KOPT-K1 (cell line): ENCODE measurements around the gene OAT.
"Not testable (repeated sequence)": the region's sequence is repeated elsewhere in the genome, so short reads cannot be mapped to it uniquely, and the experiment has no call there.

ENCODE experiments used
- H3K27ac ChIP-seq: fragments of 200-600 bp; sonication (generic); 2 replicates; pipeline ENCODE4 v1.5.1; 2016; ENCODE audit warnings: antibody characterized with exemption, mild to moderate bottlenecking, low read depth, low read length; ENCODE audit not compliant: poor library complexity, severe bottlenecking
- H3K36me3 ChIP-seq: fragments of 200-600 bp; sonication (generic); 2 replicates; pipeline ENCODE4 v1.5.1; 2017; ENCODE audit warnings: antibody characterized with exemption, mild to moderate bottlenecking, low read length, moderate library complexity; ENCODE audit not compliant: insufficient read depth
- H3K9me3 ChIP-seq: fragments of 200-600 bp; sonication (generic); 2 replicates; pipeline ENCODE4 v1.5.1; 2017; ENCODE audit warnings: antibody characterized with exemption, low read length, mild to moderate bottlenecking; ENCODE audit not compliant: insufficient read depth, poor library complexity, severe bottlenecking

OAT gene

GRCh38 chr10:124381011-124381611 is 37.6 kb downstream of the OAT start:
- Histone ChIP-seq H3K36me3 (no peaks in the 10 kb centered on the region), H3K9me3 (no peaks in the 10 kb centered on the region), H3K27ac (no peak overlapping the region)

- H3K36me3 ChIP-seq = no peaks in the 10 kb centered on the region
- H3K9me3 ChIP-seq = no peaks in the 10 kb centered on the region
- H3K27ac ChIP-seq = no peak overlapping the region
Observed at GRCh38 chr10:124380256-124380995, 38.3 kb downstream of the OAT start.

GRCh38 chr10:124379609-124380193 is 39.0 kb downstream of the OAT start:
- no peaks in the 10 kb centered on the region for H3K36me3 ChIP-seq
- no peak overlapping the region for H3K27ac ChIP-seq
- H3K9me3 ChIP-seq = no peaks in the 10 kb centered on the region

- Histone ChIP-seq H3K9me3 (no peaks in the 10 kb centered on the region), H3K27ac (no peak overlapping the region), H3K36me3 (no peaks in the 10 kb centered on the region)
Observed at GRCh38 chr10:124378881-124379471, 39.7 kb downstream of the OAT start.

- H3K27ac ChIP-seq = no peak overlapping the region
- H3K9me3 ChIP-seq = no peaks in the 10 kb centered on the region
- no peaks in the 10 kb centered on the region for H3K36me3 ChIP-seq
Observed at GRCh38 chr10:124378271-124378670, 40.5 kb downstream of the OAT start.

- H3K36me3 ChIP-seq = no peaks in the 10 kb centered on the region
- H3K27ac ChIP-seq = no peak overlapping the region
Observed at GRCh38 chr10:124377101-124377500, 41.6 kb downstream of the OAT start.

GRCh38 chr10:124376411-124376810 is 42.3 kb downstream of the OAT start:
- Histone ChIP-seq H3K9me3 (no peaks in the 10 kb centered on the region), H3K36me3 (no peaks in the 10 kb centered on the region), H3K27ac (no peak overlapping the region)

More at GRCh38 chr10:124377101-124377500, 41.6 kb downstream of the OAT start:
- no peaks in the 10 kb centered on the region for H3K9me3 ChIP-seq

GRCh38 chr10:124375691-124376090 is 43.0 kb downstream of the OAT start:
- Histone ChIP-seq H3K9me3 (no peaks in the 10 kb centered on the region), H3K36me3 (no peaks in the 10 kb centered on the region), H3K27ac (no peak overlapping the region)

- Histone ChIP-seq H3K27ac (no peak overlapping the region), H3K36me3 (no peaks in the 10 kb centered on the region), H3K9me3 (no peaks in the 10 kb centered on the region)
Observed at GRCh38 chr10:124375353-124375614, 43.4 kb downstream of the OAT start.

- Histone ChIP-seq H3K36me3 (no peaks in the 10 kb centered on the region), H3K27ac (no peak overlapping the region), H3K9me3 (no peaks in the 10 kb centered on the region)
Observed at GRCh38 chr10:124374535-124375352, 44.0 kb downstream of the OAT start.

GRCh38 chr10:124372899-124373298 is 45.8 kb downstream of the OAT start:
- Histone ChIP-seq H3K27ac (no peak overlapping the region), H3K36me3 (no peaks in the 10 kb centered on the region), H3K9me3 (no peaks in the 10 kb centered on the region)

- Histone ChIP-seq H3K9me3 (no peaks in the 10 kb centered on the region), H3K36me3 (no peaks in the 10 kb centered on the region), H3K27ac (no peak overlapping the region)
Observed at GRCh38 chr10:124370426-124370825, 48.3 kb downstream of the OAT start.

GRCh38 chr10:124369986-124370385 is 48.7 kb downstream of the OAT start:
- Histone ChIP-seq H3K9me3 (no peaks in the 10 kb centered on the region), H3K36me3 (no peaks in the 10 kb centered on the region), H3K27ac (no peak overlapping the region)

- not testable (repeated sequence) for H3K27ac ChIP-seq
Observed at GRCh38 chr10:124369533-124369932, 49.2 kb downstream of the OAT start.

GRCh38 chr10:124369066-124369465 is 49.7 kb downstream of the OAT start:
- Histone ChIP-seq H3K27ac (no peak overlapping the region), H3K36me3 (no peaks in the 10 kb centered on the region), H3K9me3 (no peaks in the 10 kb centered on the region)

More at GRCh38 chr10:124369533-124369932, 49.2 kb downstream of the OAT start:
- not testable (repeated sequence) for H3K36me3 ChIP-seq, H3K9me3 ChIP-seq
